Right atrium auricular region (tissue), 2 donors: ENCODE results near the gene ESR2. TPM values are rescaled to one million over a fixed set of nuclear protein-coding genes. Genes with fewer than 3 reads are reported as not detected.
"Not testable (repeated sequence)": the region's sequence is repeated elsewhere in the genome, so short reads cannot be mapped to it uniquely, and the experiment has no call there.

Source experiments
- DNase-seq: peaks from one replicate; pipeline ENCODE4 v3.0.0-alpha.2; 2019; ENCODE audit warnings: low spot score
- H3K27ac ChIP-seq, 2 donors: fragments of 200-600 bp; sonication (generic); 1 replicate in 1 of 2; 2 replicates in 1 of 2; pipeline ENCODE4 v1.5.1; 2016 to 2019
- H3K27me3 ChIP-seq, 2 donors: fragments of 200-600 bp; sonication (generic); one replicate each; pipeline versions ENCODE4 v1.5.1 to v1.6.0; 2017 to 2019
- H3K36me3 ChIP-seq: fragments of 200-600 bp; sonication (generic); one replicate; pipeline ENCODE4 v1.5.1; 2016
- H3K4me1 ChIP-seq, 2 donors: fragments of 200-600 bp; sonication (generic); one replicate each; pipeline versions ENCODE4 v1.5.1 to v1.6.0; 2017 to 2019
- H3K4me3 ChIP-seq, 2 donors: fragments of 200-600 bp; sonication (generic); 1 replicate in 1 of 2; 2 replicates in 1 of 2; pipeline ENCODE4 v1.5.1; 2017 to 2019; ENCODE audit warnings: mild to moderate bottlenecking in 1 of 2, moderate library complexity in 1 of 2
- H3K9me3 ChIP-seq, 2 donors: fragments of 200-600 bp; sonication (generic); one replicate each; pipeline ENCODE4 v1.5.1; 2019
- CTCF ChIP-seq, 2 donors: fragments of 200-600 bp; sonication (generic); IDR thresholded peaks; one replicate each; pipeline ENCODE4 v1.5.1; 2019; ENCODE audit warnings: antibody characterized with exemption in 2 of 2
- total RNA-seq, 2 donors: library from RNA; depleted of rRNA; stranded (reverse); fragments of >200 nt; gene quantifications; one replicate each; pipeline ENCODE4 v1.1.0, GENCODE V29; 2016

ESR2 gene
- total RNA-seq, 2 donors from 2014 or later: 0.20 to 0.30 TPM

GRCh38 chr14:64125270-64125669, 168.9 kb downstream of the ESR2 start:
- Histone ChIP-seq H3K4me3 (no peak overlapping the region), H3K4me1 (no peaks in the 10 kb centered on the region), H3K27ac (no peak overlapping the region), H3K36me3 (peaks cover 84% of the 10 kb centered on the region), H3K27me3 (no peaks in the 10 kb centered on the region), H3K9me3 (no peaks in the 10 kb centered on the region)
- no peak for DNase-seq
- no peak for TF ChIP-seq CTCF (IDR thresholded peaks at IDR 0.05)

GRCh38 chr14:64123241-64123822, 170.8 kb downstream of the ESR2 start:
- H3K36me3 ChIP-seq: peaks cover 67% of the 10 kb centered on the region

GRCh38 chr14:64119980-64120379, 174.2 kb downstream of the ESR2 start:
- no peak overlapping the region for H3K4me3 ChIP-seq
- no peak for DNase-seq
- no peaks in the 10 kb centered on the region for H3K9me3 ChIP-seq
- peaks cover 33% of the 10 kb centered on the region for H3K36me3 ChIP-seq
- no peaks in the 10 kb centered on the region for H3K27me3 ChIP-seq
- peak overlapping the region in 1 of 2 donors; percentile 86 for H3K27ac ChIP-seq
- no peak for TF ChIP-seq CTCF (IDR thresholded peaks at IDR 0.05)
- peaks cover 0 to 4% of the 10 kb centered on the region in 2 donors for H3K4me1 ChIP-seq

More at GRCh38 chr14:64123241-64123822, 170.8 kb downstream of the ESR2 start:
- H3K4me1 ChIP-seq: no peaks in the 10 kb centered on the region
- H3K9me3 ChIP-seq: no peaks in the 10 kb centered on the region
- no peak for DNase-seq
- H3K27ac ChIP-seq: no peak overlapping the region
- H3K4me3 ChIP-seq: no peak overlapping the region
- no peak for TF ChIP-seq CTCF (IDR thresholded peaks at IDR 0.05)
- H3K27me3 ChIP-seq: no peaks in the 10 kb centered on the region

- Histone ChIP-seq H3K9me3 (no peaks in the 10 kb centered on the region), H3K4me1 (peaks cover 0 to 4% of the 10 kb centered on the region in 2 donors), H3K4me3 (no peak overlapping the region), H3K27ac (peak overlapping the region in 1 of 2 donors; percentile 86), H3K36me3 (peaks cover 30% of the 10 kb centered on the region), H3K27me3 (no peaks in the 10 kb centered on the region)
- no peak for DNase-seq
- TF ChIP-seq CTCF (IDR thresholded peaks at IDR 0.05): no peak
These were observed 174.7 kb downstream of the ESR2 start for GRCh38 chr14:64119500-64119899.

- no peak overlapping the region for H3K4me3 ChIP-seq
- no peak for DNase-seq
- peaks cover 0 to 4% of the 10 kb centered on the region in 2 donors for H3K4me1 ChIP-seq
- no peaks in the 10 kb centered on the region for H3K27me3 ChIP-seq
- H3K9me3 ChIP-seq: no peaks in the 10 kb centered on the region
- H3K36me3 ChIP-seq: peaks cover 24% of the 10 kb centered on the region
- peak overlapping the region; percentile 72 to 86 for H3K27ac ChIP-seq
- no peak for TF ChIP-seq CTCF (IDR thresholded peaks at IDR 0.05)
These were observed 175.3 kb downstream of the ESR2 start for GRCh38 chr14:64118892-64119291.

GRCh38 chr14:64118403-64118742, 175.8 kb downstream of the ESR2 start:
- H3K4me1 ChIP-seq, H3K27me3 ChIP-seq, H3K9me3 ChIP-seq, DNase-seq, H3K4me3 ChIP-seq: not testable (repeated sequence)
- Histone ChIP-seq H3K27ac (peak overlapping the region; percentile 72 to 86), H3K36me3 (peaks cover 22% of the 10 kb centered on the region)
